ENCODE measurements around the gene CEMIP.

The CEMIP gene

GRCh38 chr15:80778964-80779657 lies at the start of gene CEMIP:
Gene CEMIP (plus strand): TSS chr15:80779370. CDS start chr15:80873880, 94,510 bp downstream.
- DNase-seq (ENCODE audit: low spot score): peak; percentile 36

DNA sequence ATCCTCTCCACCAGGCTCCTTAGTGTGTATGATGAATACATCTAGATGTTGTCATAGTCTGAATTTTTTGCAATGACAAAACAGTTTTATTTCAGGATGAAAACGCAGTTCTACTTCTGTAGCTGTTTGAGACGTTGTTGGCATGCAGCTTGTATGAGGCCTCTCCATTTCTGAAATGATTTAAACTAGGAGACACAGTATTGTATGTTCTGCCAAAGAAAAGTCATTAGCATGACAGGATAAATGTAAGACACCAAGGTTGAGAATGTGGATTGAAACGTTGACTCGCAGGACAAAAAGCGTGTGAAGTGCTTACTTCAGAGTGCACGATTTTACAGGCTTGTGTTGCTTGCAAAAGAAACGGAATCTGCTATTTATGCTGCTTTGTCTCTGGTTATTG lies 48.8 kb upstream of the CEMIP start:
- DNase-seq (ENCODE audit: low spot score): no peak

GRCh38 chr15:80730926-80731325 lies 48.2 kb upstream of the CEMIP start:
- no peak for DNase-seq (ENCODE audit: low spot score)

DNA sequence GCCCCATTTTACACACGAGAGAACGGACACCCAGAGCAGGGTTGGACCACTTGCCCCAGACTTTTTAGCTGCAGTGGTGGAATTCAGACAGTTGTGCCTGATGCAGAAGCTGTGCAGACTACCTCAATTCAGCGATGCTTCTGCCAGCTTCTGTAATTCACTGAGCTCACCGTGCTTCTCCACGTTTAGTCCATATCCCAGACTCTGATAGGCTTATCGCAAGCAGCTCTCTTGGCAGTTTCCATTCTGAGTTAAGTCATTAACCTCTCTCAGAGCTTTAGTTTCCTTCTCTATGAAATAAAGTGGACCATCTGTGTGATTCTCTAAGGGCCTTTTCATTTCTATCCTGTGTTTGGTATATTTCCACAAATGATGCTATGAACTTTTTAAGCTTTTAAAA lies 47.0 kb upstream of the CEMIP start:
- DNase-seq (ENCODE audit: low spot score): no peak

- no peak for DNase-seq (ENCODE audit: low spot score)
Measured at GRCh38 chr15:80732818-80733217, 46.4 kb upstream of the CEMIP start.

GRCh38 chr15:80733460-80733859 lies 45.7 kb upstream of the CEMIP start:
- no peak for DNase-seq (ENCODE audit: low spot score)

DNA sequence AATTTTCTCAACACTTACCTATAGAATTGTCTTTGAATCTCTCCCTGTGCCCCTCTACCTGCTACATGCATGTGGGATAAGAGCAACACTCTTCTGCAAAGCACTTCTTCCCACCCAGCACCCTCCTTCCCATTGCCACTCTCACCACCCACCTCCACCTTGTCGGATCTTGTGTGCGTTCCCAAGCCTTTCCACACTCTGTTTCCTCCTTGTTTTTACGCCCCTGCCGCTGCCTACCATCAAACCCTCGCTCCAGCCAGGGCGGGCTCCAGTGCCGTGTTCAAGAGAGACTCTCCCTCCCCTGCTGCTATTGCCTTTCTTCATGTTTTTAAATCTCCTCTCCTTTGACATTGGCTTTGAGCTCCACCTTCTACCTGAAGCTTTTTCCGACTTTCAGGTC lies 43.8 kb upstream of the CEMIP start:
- no peak for DNase-seq (ENCODE audit: low spot score)

- DNase-seq (ENCODE audit: low spot score): peak; percentile 48
Measured at GRCh38 chr15:80736560-80736959, 42.6 kb upstream of the CEMIP start.

GRCh38 chr15:80739919-80740318 lies 39.3 kb upstream of the CEMIP start:
- DNase-seq (ENCODE audit: low spot score): no peak

GRCh38 chr15:80742081-80742480 lies 37.1 kb upstream of the CEMIP start:
- DNase-seq (ENCODE audit: low spot score): no peak

- no peak for DNase-seq (ENCODE audit: low spot score)
Measured at GRCh38 chr15:80743189-80743833, 35.9 kb upstream of the CEMIP start.

GRCh38 chr15:80744415-80744814 lies 34.8 kb upstream of the CEMIP start:
- no peak for DNase-seq (ENCODE audit: low spot score)

DNA sequence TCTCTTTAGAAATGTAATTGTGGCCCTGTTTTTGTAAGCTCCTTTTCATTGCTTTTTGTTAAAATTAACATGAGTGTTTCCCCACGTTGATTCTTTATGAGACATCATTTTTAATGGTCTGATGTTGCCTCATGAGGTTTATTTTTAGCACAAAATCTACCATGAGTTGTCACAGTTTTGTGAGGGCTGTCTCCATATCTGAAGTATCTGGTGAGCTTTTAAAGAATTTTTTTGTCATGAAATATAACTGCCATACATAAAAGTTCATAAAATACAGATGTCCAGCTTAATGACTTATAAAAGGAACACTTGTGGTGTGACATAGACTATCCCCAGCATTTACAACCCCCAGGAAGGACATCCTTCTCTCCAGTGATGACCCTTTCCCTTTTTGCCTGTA lies 34.3 kb upstream of the CEMIP start:
- no peak for DNase-seq (ENCODE audit: low spot score)

GRCh38 chr15:80745888-80746287 lies 33.3 kb upstream of the CEMIP start:
- DNase-seq (ENCODE audit: low spot score): no peak

DNA sequence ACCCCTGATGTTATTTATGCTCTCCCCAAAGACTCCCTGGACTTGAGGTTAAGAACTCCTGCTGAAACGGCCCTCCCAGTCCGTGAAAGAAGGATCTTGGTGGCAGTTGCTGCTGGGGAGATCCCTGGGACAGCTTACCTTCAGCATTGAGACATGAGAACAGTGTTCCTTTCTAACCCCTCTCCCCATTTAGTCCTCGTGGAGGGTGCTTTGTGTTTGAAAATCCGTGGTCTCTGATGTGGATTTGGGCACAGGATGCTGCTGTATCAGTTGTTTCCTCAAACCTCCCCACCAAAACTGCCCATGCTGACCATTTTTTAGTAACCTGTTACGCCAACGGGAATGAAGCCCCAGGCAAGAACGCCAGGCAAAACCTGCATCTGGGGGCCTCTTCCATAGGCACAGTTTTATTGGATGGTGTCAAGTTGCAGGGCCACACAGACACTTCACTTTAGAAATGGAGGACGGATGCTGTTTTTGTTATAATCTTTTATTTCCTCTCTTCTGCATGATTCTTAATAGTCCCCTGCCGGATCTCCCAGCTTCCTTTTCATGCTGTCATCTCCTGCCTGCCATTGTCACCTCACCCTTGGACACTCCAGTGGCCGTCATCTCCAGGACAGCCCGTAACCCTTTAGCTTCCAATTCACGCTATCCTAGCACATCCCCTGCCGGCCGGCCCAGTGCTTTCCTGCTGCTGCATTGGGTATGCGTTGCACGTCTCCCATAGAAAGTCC lies 31.7 kb upstream of the CEMIP start:
- DNase-seq (ENCODE audit: low spot score): no peak

- no peak for DNase-seq (ENCODE audit: low spot score)
Measured at GRCh38 chr15:80749589-80749988, 29.6 kb upstream of the CEMIP start.

DNA sequence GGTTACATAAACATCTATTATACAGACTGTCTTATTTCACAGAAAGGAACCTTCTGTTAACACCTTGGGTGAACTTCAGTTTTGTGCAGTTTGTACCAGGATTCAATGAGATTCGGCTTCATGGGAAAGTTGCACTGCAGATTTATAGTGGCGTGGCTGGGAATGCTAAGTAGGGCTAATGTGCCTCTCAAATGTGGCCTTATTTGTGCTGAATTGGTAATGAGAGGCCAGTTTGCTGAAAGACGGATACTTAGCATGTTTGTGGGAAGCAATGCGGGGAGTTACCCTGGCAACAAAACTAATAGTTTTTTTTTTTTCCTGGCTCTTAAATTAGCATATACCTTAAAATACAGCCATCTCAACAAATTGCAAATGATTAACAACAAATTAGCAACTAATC lies 28.6 kb upstream of the CEMIP start:
- no peak for DNase-seq (ENCODE audit: low spot score)

- no peak for DNase-seq (ENCODE audit: low spot score)
Measured at GRCh38 chr15:80752204-80752603, 27.0 kb upstream of the CEMIP start.

- DNase-seq (ENCODE audit: low spot score): no peak
Measured at GRCh38 chr15:80753161-80753560, 26.0 kb upstream of the CEMIP start.

GRCh38 chr15:80754014-80754413 lies 25.2 kb upstream of the CEMIP start:
- DNase-seq (ENCODE audit: low spot score): no peak

DNA sequence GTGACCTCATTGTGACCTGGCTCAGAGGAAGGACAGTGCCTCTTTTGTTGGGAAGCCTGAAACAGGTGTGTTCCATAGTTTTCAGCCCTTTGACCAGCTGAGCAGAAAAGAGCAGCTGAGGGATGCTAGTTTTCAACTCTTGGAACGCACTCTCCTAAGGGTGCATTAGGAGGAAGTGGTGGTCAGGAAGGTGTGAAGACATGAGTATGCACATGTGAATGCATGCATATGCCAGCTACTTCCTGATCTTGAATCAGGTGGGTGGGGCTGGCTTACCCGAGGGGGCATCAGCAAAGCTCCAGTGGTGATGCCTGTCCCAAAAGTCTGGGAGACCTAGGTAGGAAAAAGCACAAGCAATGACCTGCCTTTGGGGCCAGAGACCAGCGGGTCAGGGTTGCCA lies 23.3 kb upstream of the CEMIP start:
- no peak for DNase-seq (ENCODE audit: low spot score)

DNA sequence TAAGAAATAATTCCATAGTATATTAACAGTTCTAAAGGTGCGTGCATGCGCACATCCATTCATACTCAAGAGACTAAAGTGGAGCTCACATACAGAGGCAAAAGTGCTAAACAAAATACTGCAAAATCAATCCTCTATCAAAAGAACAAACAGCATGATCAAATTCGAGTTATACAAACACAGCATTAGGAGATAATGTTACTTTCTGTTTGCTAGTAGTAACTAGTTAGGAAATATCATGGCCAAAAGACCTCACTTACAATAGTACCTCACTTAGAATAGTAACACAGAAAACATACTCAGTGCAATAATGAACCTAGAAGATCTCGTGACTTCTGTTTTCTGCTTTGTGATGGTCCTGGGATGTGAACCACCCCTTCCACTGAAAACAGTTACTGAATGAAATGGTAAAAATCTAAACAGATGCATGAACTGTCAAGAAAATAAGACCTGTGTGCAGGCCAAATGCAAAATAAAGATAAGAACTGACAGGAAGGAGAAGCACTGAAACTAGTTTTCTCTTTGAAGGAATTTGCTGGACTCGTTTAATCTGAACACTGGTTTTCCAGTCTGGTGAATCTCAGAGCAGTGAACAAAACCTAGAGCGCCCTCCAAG lies 20.9 kb upstream of the CEMIP start:
- no peak for DNase-seq (ENCODE audit: low spot score)

DNA sequence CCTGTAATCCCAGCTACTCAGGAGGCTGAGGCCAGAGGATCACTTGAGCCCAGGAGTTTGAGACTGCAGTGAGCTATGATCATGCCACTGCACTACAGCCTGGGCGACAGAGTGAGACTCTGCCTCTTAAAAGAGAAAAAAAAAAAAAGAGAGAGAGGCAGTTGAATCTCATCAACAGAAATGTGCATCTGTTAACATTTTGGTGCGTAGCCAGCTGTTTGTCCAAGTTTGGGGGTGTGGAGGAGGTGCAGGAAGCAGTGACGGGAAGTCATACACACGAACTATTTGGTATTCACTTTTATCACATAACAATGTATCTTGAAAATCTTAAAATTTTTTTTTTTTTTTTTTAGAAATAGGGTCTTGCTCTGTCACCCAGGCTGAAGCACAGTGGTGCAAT lies 18.2 kb upstream of the CEMIP start:
- no peak for DNase-seq (ENCODE audit: low spot score)
